ENCODE results near the gene KMT5C.
"Not testable (repeated sequence)": the region's sequence is repeated elsewhere in the genome, so short reads cannot be mapped to it uniquely, and the experiment has no call there.

KMT5C gene

DNA sequence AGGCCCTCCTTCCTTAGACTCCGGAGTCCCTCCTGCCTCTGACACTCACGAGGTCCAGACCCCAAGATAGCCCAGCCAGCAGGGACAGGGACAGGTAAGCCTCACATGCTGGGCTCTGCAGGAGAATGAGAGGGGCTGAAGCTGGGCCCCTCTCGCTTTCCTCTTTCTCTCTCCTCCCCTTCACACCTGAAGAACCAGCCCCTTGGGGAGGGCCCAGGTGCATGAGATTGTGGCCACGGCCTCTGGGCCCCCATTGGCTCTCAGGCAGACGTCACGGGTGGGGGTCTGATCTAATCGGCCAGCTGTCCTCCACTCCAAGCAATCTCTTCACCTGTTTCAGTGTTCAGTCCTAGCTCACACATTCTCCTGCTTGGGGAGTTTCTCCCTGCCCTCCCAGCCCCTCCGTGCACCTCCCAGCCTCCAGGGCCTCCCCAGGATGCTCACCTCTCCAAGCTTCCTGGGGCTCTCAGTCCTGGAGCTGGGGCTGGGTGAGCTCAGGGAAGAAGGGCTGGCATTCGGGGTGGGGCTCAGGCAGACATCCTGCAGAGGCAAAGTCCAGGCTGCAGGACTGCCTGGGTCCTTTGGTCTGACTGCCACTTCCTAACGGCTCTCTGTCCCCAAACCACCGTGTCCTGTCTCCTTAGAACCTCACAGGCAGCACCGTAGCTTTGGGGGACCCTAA is 17.3 kb upstream of the KMT5C start:
- no peak for DNase-seq (ENCODE audit: low spot score)
- TF ChIP-seq, protein P1, sequence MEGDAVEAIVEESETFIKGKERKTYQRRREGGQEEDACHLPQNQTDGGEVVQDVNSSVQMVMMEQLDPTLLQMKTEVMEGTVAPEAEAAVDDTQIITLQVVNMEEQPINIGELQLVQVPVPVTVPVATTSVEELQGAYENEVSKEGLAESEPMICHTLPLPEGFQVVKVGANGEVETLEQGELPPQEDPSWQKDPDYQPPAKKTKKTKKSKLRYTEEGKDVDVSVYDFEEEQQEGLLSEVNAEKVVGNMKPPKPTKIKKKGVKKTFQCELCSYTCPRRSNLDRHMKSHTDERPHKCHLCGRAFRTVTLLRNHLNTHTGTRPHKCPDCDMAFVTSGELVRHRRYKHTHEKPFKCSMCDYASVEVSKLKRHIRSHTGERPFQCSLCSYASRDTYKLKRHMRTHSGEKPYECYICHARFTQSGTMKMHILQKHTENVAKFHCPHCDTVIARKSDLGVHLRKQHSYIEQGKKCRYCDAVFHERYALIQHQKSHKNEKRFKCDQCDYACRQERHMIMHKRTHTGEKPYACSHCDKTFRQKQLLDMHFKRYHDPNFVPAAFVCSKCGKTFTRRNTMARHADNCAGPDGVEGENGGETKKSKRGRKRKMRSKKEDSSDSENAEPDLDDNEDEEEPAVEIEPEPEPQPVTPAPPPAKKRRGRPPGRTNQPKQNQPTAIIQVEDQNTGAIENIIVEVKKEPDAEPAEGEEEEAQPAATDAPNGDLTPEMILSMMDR (IDR thresholded peaks at IDR 0.05; ENCODE audit: extremely low read depth, insufficient read depth, missing control alignments), result no peak
- in situ Hi-C loops (cut with MboI; ENCODE audit: low pct_unique_long_range_greater_than_20kb, low sequenced_read_pairs, unreplicated experiment), result no loop called here

DNA sequence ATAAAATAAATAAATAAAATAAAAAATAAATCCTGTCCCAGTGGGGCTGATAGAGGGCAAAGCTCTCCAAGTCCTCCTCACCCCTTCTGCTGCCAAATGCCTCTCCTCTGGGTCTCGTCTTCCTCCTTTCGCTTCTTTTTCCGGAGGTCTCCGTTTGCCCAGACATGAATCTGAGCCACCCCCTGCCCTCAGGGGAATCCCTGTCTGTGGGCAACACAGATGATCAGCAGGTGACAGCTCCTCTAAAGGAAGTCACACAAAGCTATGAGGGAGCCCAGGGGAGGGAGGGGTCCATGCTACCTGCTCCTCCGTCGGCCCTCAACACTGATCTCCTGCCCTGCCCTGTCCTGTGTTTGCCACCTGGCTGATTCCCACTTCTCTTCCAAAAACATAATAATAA is 15.0 kb upstream of the KMT5C start:
- no peak for DNase-seq (ENCODE audit: low spot score)
- TF ChIP-seq, protein P1 (IDR thresholded peaks at IDR 0.05; ENCODE audit: extremely low read depth, insufficient read depth, missing control alignments), result no peak

DNA sequence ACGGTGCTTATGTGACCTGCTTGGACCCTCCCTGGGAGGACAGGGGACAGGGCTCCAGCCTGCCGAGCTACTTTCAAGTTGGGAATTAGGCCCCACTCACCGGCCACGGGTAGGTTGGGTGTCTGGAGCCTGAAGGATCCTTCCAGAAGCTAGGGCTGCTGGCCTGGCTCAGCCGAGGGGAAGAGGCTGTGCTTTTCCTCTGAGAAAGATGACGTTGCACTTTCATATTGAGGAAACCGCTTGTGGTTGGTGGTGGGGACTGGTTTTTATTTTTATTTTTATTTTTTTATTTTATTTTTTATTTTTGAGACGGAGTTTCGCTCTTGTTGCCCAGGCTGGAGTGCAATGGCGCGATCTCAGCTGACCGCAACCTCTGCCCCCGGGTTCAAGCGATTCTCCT is 14.5 kb upstream of the KMT5C start, which contains the start of gene TMEM150B:
Gene TMEM150B, minus strand, starts transcription at position 170 of the 400 bp plus-strand sequence. CDS start 4,305 bp downstream, outside the sequence.
- TF ChIP-seq, protein P1 (IDR thresholded peaks at IDR 0.05; ENCODE audit: extremely low read depth, insufficient read depth, missing control alignments), result no peak
- DNase-seq (ENCODE audit: low spot score), result no peak
- in situ Hi-C loops (cut with MboI; ENCODE audit: low pct_unique_long_range_greater_than_20kb, low sequenced_read_pairs, unreplicated experiment), result no loop called here

More for the DNA sequence above, 15.0 kb upstream of the KMT5C start:
- in situ Hi-C loops (cut with MboI; ENCODE audit: low pct_unique_long_range_greater_than_20kb, low sequenced_read_pairs, unreplicated experiment), result no loop called here

DNA sequence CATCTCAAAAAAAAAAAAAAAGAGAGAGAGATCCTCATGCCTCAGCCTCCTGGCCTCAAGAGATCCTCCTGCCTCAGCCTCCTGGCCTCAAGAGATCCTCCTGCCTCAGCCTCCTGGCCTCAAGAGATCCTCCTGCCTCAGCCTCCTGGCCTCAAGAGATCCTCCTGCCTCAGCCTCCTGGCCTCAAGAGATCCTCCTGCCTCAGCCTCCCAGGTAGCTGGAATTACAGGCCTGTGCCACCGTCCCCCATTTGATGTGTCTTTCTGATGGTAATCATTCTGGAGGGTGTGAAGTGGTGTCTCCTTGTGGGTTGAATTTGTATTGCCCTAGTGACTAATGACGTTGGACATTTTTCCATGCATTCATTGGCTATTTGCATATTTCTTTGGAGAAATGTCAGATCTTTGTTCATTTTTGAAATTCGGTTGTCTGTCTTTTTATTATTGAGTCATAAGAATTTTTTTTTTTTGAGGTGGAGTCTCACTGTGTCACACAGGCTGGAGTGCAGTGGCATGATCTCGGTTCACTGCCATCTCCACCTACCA is 10.8 kb upstream of the KMT5C start:
- in situ Hi-C loops (cut with MboI; ENCODE audit: low pct_unique_long_range_greater_than_20kb, low sequenced_read_pairs, unreplicated experiment); DNase-seq (ENCODE audit: low spot score): not testable (repeated sequence)

DNA sequence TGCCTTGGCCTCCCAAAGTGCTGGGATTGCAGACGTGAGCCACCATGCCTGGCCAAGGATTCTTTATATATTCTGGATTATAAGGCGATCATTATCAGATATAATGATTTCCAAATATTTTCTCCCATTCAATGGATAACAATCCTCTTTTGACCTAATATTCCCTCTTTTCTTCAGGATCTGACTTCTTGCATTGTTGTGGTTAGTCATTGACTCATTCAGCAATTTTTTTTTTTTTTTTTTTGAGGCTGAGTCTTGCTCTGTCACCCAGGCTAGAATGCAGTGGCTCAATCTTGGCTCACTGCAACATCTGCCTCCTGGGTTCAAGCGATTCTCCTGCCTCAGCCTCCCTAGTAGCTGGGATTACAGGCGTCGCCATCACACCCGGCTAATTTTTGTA is 9.9 kb upstream of the KMT5C start:
- in situ Hi-C loops (cut with MboI; ENCODE audit: low pct_unique_long_range_greater_than_20kb, low sequenced_read_pairs, unreplicated experiment); DNase-seq (ENCODE audit: low spot score): not testable (repeated sequence)

DNA sequence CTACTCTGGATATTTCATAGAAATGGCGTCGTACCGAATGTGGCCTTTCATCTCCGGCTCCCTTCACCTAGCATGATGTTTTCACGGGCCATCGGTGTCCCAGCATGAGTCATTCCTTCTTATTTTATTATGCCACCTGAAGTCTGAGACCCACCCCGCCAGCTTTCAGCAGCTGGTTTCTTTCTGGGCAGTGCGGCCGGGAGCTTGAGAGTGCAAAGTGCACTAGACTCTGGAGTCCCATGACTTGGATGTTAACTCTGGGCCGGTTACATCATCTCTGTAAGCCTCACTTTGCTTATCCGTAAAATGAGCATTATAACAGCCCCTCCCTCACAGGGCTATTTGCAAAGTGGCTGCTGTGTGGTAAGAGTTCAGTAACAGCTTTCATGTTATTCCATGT is 5.8 kb upstream of the KMT5C start:
- in situ Hi-C loops (cut with MboI; ENCODE audit: low pct_unique_long_range_greater_than_20kb, low sequenced_read_pairs, unreplicated experiment), result no loop called here
- no peak for DNase-seq (ENCODE audit: low spot score)
- TF ChIP-seq, protein P1 (IDR thresholded peaks at IDR 0.05; ENCODE audit: extremely low read depth, insufficient read depth, missing control alignments), result no peak

DNA sequence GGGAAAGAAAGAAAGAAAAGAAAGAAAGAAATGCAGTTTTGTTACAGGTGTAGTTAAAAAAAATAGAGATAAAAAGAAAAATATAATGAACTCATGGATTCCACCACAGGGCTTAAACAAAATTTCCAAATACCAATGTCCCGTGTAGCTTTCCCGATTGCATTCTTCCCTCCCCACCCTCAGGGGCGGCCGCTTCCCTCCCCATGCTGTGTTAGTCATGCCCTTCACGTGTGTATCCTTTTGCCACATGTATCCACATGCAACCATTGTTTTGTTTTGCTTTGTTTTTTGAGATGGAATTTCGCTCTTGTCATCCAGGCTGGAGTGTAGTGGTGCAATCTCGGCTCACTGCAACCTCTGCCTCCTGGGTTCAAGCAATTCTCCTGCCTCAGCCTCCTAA is 3.6 kb upstream of the KMT5C start:
- TF ChIP-seq, protein P1 (IDR thresholded peaks at IDR 0.05; ENCODE audit: extremely low read depth, insufficient read depth, missing control alignments), result no peak
- in situ Hi-C loops (cut with MboI; ENCODE audit: low pct_unique_long_range_greater_than_20kb, low sequenced_read_pairs, unreplicated experiment), result no loop called here
- no peak for DNase-seq (ENCODE audit: low spot score)

Data from GM13977 (cell line).